ENCODE results near the gene URB1.
"Not testable (repeated sequence)": the region's sequence is repeated elsewhere in the genome, so short reads cannot be mapped to it uniquely, and the experiment has no call there.

Gene URB1

GRCh38 chr21:32370998-32371766 lies 21.6 kb downstream of the URB1 start:
- DNase-seq: no peak

GRCh38 chr21:32368961-32369360 lies 23.9 kb downstream of the URB1 start:
- DNase-seq: not testable (repeated sequence)

- no peak for DNase-seq
These were observed 24.4 kb downstream of the URB1 start for GRCh38 chr21:32368386-32368785.

GRCh38 chr21:32367158-32367557 lies 25.7 kb downstream of the URB1 start:
- DNase-seq: no peak

- DNase-seq: no peak
These were observed 26.6 kb downstream of the URB1 start for GRCh38 chr21:32366191-32366590.

GRCh38 chr21:32364796-32365195 lies 28.0 kb downstream of the URB1 start:
- DNase-seq: no peak

GRCh38 chr21:32364387-32364786 lies 28.4 kb downstream of the URB1 start:
- DNase-seq: no peak

GRCh38 chr21:32360401-32360975 lies 32.3 kb downstream of the URB1 start:
- DNase-seq: no peak

GRCh38 chr21:32359719-32360260 lies 33.0 kb downstream of the URB1 start:
- DNase-seq: no peak

GRCh38 chr21:32356874-32357395 lies 35.9 kb downstream of the URB1 start:
- DNase-seq: no peak

- DNase-seq: no peak
These were observed 39.7 kb downstream of the URB1 start for GRCh38 chr21:32353002-32353711.

- DNase-seq: no peak
These were observed 40.3 kb downstream of the URB1 start for GRCh38 chr21:32352526-32352925.

- DNase-seq: no peak
These were observed 41.4 kb downstream of the URB1 start for GRCh38 chr21:32351428-32351827.

- no peak for DNase-seq
These were observed 41.8 kb downstream of the URB1 start for GRCh38 chr21:32350981-32351380.

- no peak for DNase-seq
These were observed 42.4 kb downstream of the URB1 start for GRCh38 chr21:32350211-32350980.

- DNase-seq: no peak
These were observed 43.4 kb downstream of the URB1 start for GRCh38 chr21:32349333-32349944.

- DNase-seq: no peak
These were observed 44.0 kb downstream of the URB1 start for GRCh38 chr21:32348604-32349332.

GRCh38 chr21:32347977-32348376 lies 44.8 kb downstream of the URB1 start:
- no peak for DNase-seq

- no peak for DNase-seq
These were observed 45.5 kb downstream of the URB1 start for GRCh38 chr21:32347351-32347750.

- DNase-seq: no peak
These were observed 45.9 kb downstream of the URB1 start for GRCh38 chr21:32346951-32347350.
